ENCODE measurements around the gene NAGS.
A peak's percentile ranks its signal among the peaks of the same experiment; 100 is the strongest.

The NAGS gene

DNA sequence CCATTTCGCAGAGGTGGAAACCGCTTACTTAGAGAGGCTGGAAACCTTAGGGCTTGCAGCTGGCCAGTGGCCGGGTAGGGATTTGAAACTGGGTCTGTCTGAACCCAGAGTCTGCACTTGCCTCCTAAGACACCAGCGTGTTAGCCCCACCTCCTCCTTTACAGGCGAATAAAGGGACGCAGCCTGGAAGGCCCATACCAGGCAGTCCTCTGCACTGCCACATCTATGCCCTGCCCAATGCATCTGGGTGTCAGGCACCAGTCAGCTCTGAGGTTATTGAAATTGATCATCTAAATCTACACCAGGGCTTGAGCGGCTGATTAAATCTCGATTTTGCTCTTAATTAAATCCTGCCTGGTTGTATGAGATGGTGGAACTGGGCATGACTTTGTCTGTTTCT is 19.9 kb upstream of the NAGS start:
- TF ChIP-seq, protein P1, sequence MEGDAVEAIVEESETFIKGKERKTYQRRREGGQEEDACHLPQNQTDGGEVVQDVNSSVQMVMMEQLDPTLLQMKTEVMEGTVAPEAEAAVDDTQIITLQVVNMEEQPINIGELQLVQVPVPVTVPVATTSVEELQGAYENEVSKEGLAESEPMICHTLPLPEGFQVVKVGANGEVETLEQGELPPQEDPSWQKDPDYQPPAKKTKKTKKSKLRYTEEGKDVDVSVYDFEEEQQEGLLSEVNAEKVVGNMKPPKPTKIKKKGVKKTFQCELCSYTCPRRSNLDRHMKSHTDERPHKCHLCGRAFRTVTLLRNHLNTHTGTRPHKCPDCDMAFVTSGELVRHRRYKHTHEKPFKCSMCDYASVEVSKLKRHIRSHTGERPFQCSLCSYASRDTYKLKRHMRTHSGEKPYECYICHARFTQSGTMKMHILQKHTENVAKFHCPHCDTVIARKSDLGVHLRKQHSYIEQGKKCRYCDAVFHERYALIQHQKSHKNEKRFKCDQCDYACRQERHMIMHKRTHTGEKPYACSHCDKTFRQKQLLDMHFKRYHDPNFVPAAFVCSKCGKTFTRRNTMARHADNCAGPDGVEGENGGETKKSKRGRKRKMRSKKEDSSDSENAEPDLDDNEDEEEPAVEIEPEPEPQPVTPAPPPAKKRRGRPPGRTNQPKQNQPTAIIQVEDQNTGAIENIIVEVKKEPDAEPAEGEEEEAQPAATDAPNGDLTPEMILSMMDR (IDR thresholded peaks at IDR 0.05; ENCODE audit: low read length), result no peak
- TF ChIP-seq EZH2phosphoT487 (IDR thresholded peaks at IDR 0.05; ENCODE audit: low read length) (no peak), EZH2 (optimal IDR thresholded peaks at IDR 0.05; ENCODE audit: low read depth, low read length) (no peak)
- Histone ChIP-seq H3K79me2 (ENCODE audit: low read length) (no peaks in the 10 kb centered on the region), H3K4me3 (ENCODE audit: low read length) (no peak overlapping the region), H3K27ac (ENCODE audit: low read length) (no peak overlapping the region), H2AFZ (ENCODE audit: low read length) (no peak overlapping the region), H4K20me1 (ENCODE audit: insufficient read depth, low read length) (no peaks in the 10 kb centered on the region), H3K36me3 (replicated peaks; ENCODE audit: insufficient read depth, low read length) (no peaks in the 10 kb centered on the region), H3K4me2 (ENCODE audit: low read depth, low read length) (no peak overlapping the region), H3F3A (ENCODE audit: insufficient read depth, low read length) (no peaks in the 10 kb centered on the region), H3K9ac (ENCODE audit: low read length) (no peak overlapping the region), H3K4me1 (ENCODE audit: low read length) (peaks cover 13% of the 10 kb centered on the region), H3K9me3 (replicated peaks; ENCODE audit: insufficient read depth, low read length) (no peaks in the 10 kb centered on the region), H3K9me2 (replicated peaks; ENCODE audit: insufficient read depth, low read length) (no peaks in the 10 kb centered on the region), H3K27me3 (replicated peaks; ENCODE audit: insufficient read depth, low read length) (no peaks in the 10 kb centered on the region)
- DNase-seq, result no peak

DNA sequence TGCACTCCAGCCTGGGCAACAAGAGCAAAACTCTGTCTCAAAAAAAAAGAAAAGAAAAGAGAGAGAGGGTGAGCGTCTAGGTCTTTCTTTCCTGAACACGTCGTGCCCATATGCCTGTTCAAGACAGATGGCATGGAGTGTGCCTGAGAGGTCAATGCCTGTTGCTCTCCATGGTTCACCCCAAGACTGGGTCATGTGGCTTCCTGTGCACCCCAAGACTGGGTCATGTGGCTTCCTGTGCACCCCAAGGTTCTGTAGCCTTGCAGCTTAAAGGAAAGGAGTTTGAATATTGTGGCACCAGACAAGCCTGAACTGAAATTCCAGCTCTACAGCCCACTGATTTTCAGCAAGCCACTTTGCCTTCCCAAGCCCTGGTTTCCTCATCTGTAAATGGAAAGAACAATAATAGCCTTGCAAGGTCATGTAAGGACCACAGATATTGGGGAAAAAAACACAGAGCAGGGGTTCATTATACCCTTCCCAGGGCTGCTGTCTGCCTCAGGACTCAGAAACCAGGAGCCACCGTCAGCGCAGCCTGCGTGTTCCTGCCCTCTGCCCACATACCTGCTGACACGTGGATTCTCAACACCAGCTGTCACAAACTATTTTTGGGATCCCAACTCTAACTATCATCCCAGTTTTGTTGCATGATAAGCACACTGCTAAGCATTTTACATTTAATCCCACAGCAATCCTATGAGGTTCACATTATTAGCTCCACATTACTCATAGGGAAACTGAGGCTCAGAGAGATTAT is 18.0 kb upstream of the NAGS start:
- Histone ChIP-seq H3K79me2 (ENCODE audit: low read length) (no peaks in the 10 kb centered on the region), H3K36me3 (replicated peaks; ENCODE audit: insufficient read depth, low read length) (no peaks in the 10 kb centered on the region), H4K20me1 (ENCODE audit: insufficient read depth, low read length) (no peaks in the 10 kb centered on the region), H3K27me3 (replicated peaks; ENCODE audit: insufficient read depth, low read length) (no peaks in the 10 kb centered on the region), H3K4me3 (ENCODE audit: low read length) (no peak overlapping the region), H2AFZ (ENCODE audit: low read length) (peak overlapping the region; percentile 19), H3K4me2 (ENCODE audit: low read depth, low read length) (peak overlapping the region; percentile 55), H3K9ac (ENCODE audit: low read length) (no peak overlapping the region), H3F3A (ENCODE audit: insufficient read depth, low read length) (no peaks in the 10 kb centered on the region), H3K9me3 (replicated peaks; ENCODE audit: insufficient read depth, low read length) (no peaks in the 10 kb centered on the region), H3K27ac (ENCODE audit: low read length) (peak overlapping the region; percentile 28; the same call in 1 of the 2 replicates), H3K4me1 (ENCODE audit: low read length) (peaks cover 13% of the 10 kb centered on the region), H3K9me2 (replicated peaks; ENCODE audit: insufficient read depth, low read length) (no peaks in the 10 kb centered on the region)
- DNase-seq, result peak; percentile 39
- TF ChIP-seq EZH2phosphoT487 (IDR thresholded peaks at IDR 0.05; ENCODE audit: low read length) (no peak), EZH2 (optimal IDR thresholded peaks at IDR 0.05; ENCODE audit: low read depth, low read length) (no peak)
- TF ChIP-seq, protein P1 (IDR thresholded peaks at IDR 0.05; ENCODE audit: low read length), result no peak

DNA sequence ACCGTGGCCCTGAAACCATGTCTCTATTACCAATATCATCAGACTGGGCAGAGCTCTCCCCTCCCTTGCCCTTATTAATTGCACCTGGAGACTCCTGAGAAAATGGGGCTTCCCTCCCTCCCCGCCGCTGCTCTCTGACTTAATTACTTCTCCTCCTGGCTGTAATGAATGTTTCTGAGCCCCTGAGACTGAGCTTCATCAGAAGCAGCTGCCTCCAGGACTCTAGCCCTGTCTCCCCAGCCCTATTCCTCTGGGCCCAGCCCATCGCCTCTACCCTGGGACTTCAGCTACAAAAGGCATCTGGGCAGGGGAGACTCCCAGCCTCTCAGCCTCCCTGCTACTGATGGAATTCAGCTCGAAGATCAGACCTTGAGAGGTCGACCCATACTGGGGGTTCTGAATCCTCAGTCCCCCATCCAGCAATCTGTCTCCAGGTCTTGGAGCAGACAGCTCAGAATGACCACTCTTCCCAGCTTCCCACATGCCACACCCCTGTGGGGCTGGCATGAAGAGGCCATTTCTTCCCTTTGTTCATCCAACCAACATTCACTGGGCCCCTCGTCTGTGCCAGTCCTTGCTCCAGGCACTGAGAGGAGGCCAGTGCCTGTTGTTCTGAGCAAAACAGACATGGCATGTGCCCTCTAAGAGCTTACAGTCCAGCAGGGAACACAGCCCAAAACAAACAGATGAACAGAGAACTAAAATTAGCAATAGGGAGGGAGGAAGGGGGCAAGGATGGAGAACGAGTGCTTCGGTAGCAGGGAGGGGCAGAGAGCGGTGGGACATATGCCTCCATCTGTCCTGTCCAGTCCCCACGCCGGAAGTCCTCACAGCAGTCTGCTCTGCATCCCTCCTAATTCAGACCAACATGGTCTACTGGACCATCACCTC is 17.0 kb upstream of the NAGS start:
- no peaks in the 10 kb centered on the region for H3K9me2 ChIP-seq (replicated peaks; ENCODE audit: insufficient read depth, low read length)
- H3K4me2 ChIP-seq (ENCODE audit: low read depth, low read length), result peak overlapping the region; percentile 55; the same call in 1 of the 2 replicates
- H3F3A ChIP-seq (ENCODE audit: insufficient read depth, low read length), result no peaks in the 10 kb centered on the region
- peaks cover 13% of the 10 kb centered on the region for H3K4me1 ChIP-seq (ENCODE audit: low read length)
- no peak overlapping the region for H3K4me3 ChIP-seq (ENCODE audit: low read length)
- H3K79me2 ChIP-seq (ENCODE audit: low read length), result no peaks in the 10 kb centered on the region
- no peak overlapping the region for H3K27ac ChIP-seq (ENCODE audit: low read length)
- TF ChIP-seq EZH2phosphoT487 (IDR thresholded peaks at IDR 0.05; ENCODE audit: low read length), result no peak
- TF ChIP-seq, protein P1 (IDR thresholded peaks at IDR 0.05; ENCODE audit: low read length), result no peak
- TF ChIP-seq EZH2 (optimal IDR thresholded peaks at IDR 0.05; ENCODE audit: low read depth, low read length), result no peak
- no peaks in the 10 kb centered on the region for H4K20me1 ChIP-seq (ENCODE audit: insufficient read depth, low read length)
- H3K9me3 ChIP-seq (replicated peaks; ENCODE audit: insufficient read depth, low read length), result no peaks in the 10 kb centered on the region
- H3K27me3 ChIP-seq (replicated peaks; ENCODE audit: insufficient read depth, low read length), result no peaks in the 10 kb centered on the region
- DNase-seq, result no peak
- H3K9ac ChIP-seq (ENCODE audit: low read length), result no peak overlapping the region
- H3K36me3 ChIP-seq (replicated peaks; ENCODE audit: insufficient read depth, low read length), result no peaks in the 10 kb centered on the region
- peak overlapping the region; percentile 19 for H2AFZ ChIP-seq (ENCODE audit: low read length)

All from MM.1S (cell line).